Endothelial cell of umbilical vein (primary cell): Measurements from ENCODE around the gene ICAM1. TPM values are rescaled to one million over a fixed set of nuclear protein-coding genes. Genes with fewer than 3 reads are reported as not detected.

Experiments
- BruUV-seq: library from RNA; stranded (reverse); fragments of 400-500 nt; replicated peaks from 2 replicates; lab custom pipeline; 2021; lab: Mats Ljungman, UMichigan
- CTCF ChIA-PET: fragments of 300-600, 350-600 bp; sonication (Branson Sonifier 250); formaldehyde crosslinking; loops from one replicate; lab custom pipeline; 2021; ENCODE audit warnings: antibody characterized with exemption, inconsistent platforms; lab: Charles Lee
- POLR2A ChIA-PET: fragments of 300-600, 350-600 bp; sonication (Branson Sonifier 250); formaldehyde crosslinking; loops from one replicate; lab custom pipeline; 2021; ENCODE audit warnings: antibody characterized with exemption, inconsistent platforms; lab: Charles Lee
- DNase-seq: peaks from one replicate; pipeline ENCODE4 v3.0.0-alpha.2; 2011; ENCODE audit warnings: low read depth, low spot score
- FAIRE-seq: peaks from 2 replicates; lab custom pipeline; 2011; peaks lifted over from hg19 to GRCh38; lab: Jason Lieb, UNC
- H2AFZ ChIP-seq: 2 replicates; pipeline ENCODE4 v1.6.0; 2012; ENCODE audit warnings: low read depth, low read length, control low read depth, inconsistent platforms
- H3K27ac ChIP-seq: 2 replicates; pipeline ENCODE4 v1.5.1; 2011; ENCODE audit warnings: low read depth, mild to moderate bottlenecking, control low read depth, low read length, moderate library complexity; ENCODE audit not compliant: insufficient read depth
- H3K27me3 ChIP-seq, 2 experiments: 2 replicates each; pipeline versions ENCODE4 v1.6.0 to v1.6.1; 2011; ENCODE audit warnings: low read length in 2 of 2, mixed read lengths in 1 of 2; ENCODE audit not compliant: control insufficient read depth in 2 of 2, insufficient read depth in 2 of 2
- H3K36me3 ChIP-seq, 2 experiments: 2 replicates in 1 of 2; 3 replicates in 1 of 2; pipeline ENCODE4 v1.5.1; 2011; ENCODE audit warnings: low read length in 2 of 2, mild to moderate bottlenecking in 1 of 2, moderate library complexity in 1 of 2; ENCODE audit not compliant: control insufficient read depth in 2 of 2, insufficient read depth in 2 of 2; ENCODE audit errors: extremely low read depth in 1 of 2
- H3K4me1 ChIP-seq: 3 replicates; pipeline ENCODE4 v1.5.1; 2011; ENCODE audit warnings: mild to moderate bottlenecking, low read length; ENCODE audit not compliant: control insufficient read depth, insufficient read depth; ENCODE audit errors: extremely low read depth
- H3K4me2 ChIP-seq: 2 replicates; pipeline ENCODE4 v1.6.1; 2011; ENCODE audit warnings: low read length, control low read depth, mixed read lengths; ENCODE audit not compliant: insufficient read depth
- H3K4me3 ChIP-seq, 3 experiments: fragments of 200-600 bp in 1 of 3; sonication (generic), shearing (Covaris generic) in 1 of 3; replicated peaks in 1 of 3; 2 replicates each; pipeline ENCODE4 v1.5.1; 2011 to 2016; ENCODE audit warnings: control low read depth in 3 of 3, low read length in 3 of 3, mild to moderate bottlenecking in 2 of 3, inconsistent platforms in 1 of 3, low read depth in 1 of 3, moderate library complexity in 1 of 3; ENCODE audit not compliant: insufficient read depth in 1 of 3
- H3K79me2 ChIP-seq: 2 replicates; pipeline ENCODE4 v1.6.0; 2012; ENCODE audit warnings: low read length, inconsistent platforms; ENCODE audit not compliant: control insufficient read depth, insufficient read depth
- H3K9ac ChIP-seq: replicated peaks from 2 replicates; pipeline ENCODE3; 2011; ENCODE audit warnings: low read length, control low read depth; ENCODE audit not compliant: insufficient read depth; ENCODE audit errors: extremely low read depth
- H3K9me1 ChIP-seq: replicated peaks from 3 replicates; pipeline ENCODE4 v1.6.0; 2011; ENCODE audit warnings: mild to moderate bottlenecking, low read length; ENCODE audit not compliant: control insufficient read depth, insufficient read depth; ENCODE audit errors: extremely low read depth
- H3K9me3 ChIP-seq: replicated peaks from 2 replicates; pipeline ENCODE4 v1.5.1; 2012; ENCODE audit warnings: low read length, inconsistent platforms; ENCODE audit not compliant: control insufficient read depth, insufficient read depth
- H4K20me1 ChIP-seq: replicated peaks from 2 replicates; pipeline ENCODE3; 2011; ENCODE audit warnings: mild to moderate bottlenecking, low read length; ENCODE audit not compliant: control insufficient read depth, insufficient read depth; ENCODE audit errors: extremely low read depth
- EZH2 ChIP-seq: IDR thresholded peaks from 2 replicates; pipeline ENCODE4 v1.6.1; 2012; ENCODE audit warnings: borderline replicate concordance, low read depth, mild to moderate bottlenecking, moderate library complexity, low read length, inconsistent platforms; ENCODE audit not compliant: severe bottlenecking
- FOS ChIP-seq: IDR thresholded peaks from 2 replicates; pipeline ENCODE4 v1.6.1; 2011; ENCODE audit warnings: mild to moderate bottlenecking, low read length, moderate library complexity, borderline replicate concordance; ENCODE audit not compliant: insufficient read depth
- GATA2 ChIP-seq: IDR thresholded peaks from 2 replicates; pipeline ENCODE4 v1.7.0; 2011; ENCODE audit warnings: low read depth, mild to moderate bottlenecking, moderate library complexity, mixed read lengths, low read length; ENCODE audit not compliant: insufficient read length, insufficient read depth
- JUN ChIP-seq: IDR thresholded peaks from 2 replicates; pipeline ENCODE4 v1.6.1; 2011; ENCODE audit warnings: borderline replicate concordance, low read depth; ENCODE audit not compliant: insufficient read length, insufficient read depth
- MYC ChIP-seq: IDR thresholded peaks from one replicate; pipeline ENCODE4 v1.6.1; 2011; ENCODE audit warnings: mild to moderate bottlenecking, low read depth, low read length
- POLR2A ChIP-seq: IDR thresholded peaks from 2 replicates; pipeline ENCODE4 v1.6.1; 2012; ENCODE audit warnings: low read depth, mild to moderate bottlenecking, control low read depth, low read length
- POLR2AphosphoS5 ChIP-seq: IDR thresholded peaks from 2 replicates; pipeline ENCODE4 v1.6.1; 2012; ENCODE audit warnings: low read depth, mild to moderate bottlenecking, control low read depth, low read length, moderate library complexity; ENCODE audit not compliant: insufficient read depth
- dilution Hi-C: fragments of 300-500 bp; cut with MboI; formaldehyde crosslinking; loops from one replicate; pipeline ENCODE4 v1.15.0; 2019; ENCODE audit warnings: low sequenced_read_pairs; ENCODE audit not compliant: extremely low pct_ligation_motif_present
- intact Hi-C: fragments of 100-400 bp; cut with micrococcal nuclease; formaldehyde crosslinking; loops from one replicate; pipeline ENCODE4 v1.10.0; 2022
- polyA plus RNA-seq, 4 experiments: library from polyadenylated mRNA; depleted of rRNA in 3 of 4; stranded (reverse) in 3 of 4; unstranded in 1 of 4; fragments of >200 nt; gene quantifications; 2 replicates each; pipeline versions ENCODE4 v1.2.1 to v1.2.3, GENCODE V29; 2011 to 2012; ENCODE audit warnings: missing spikeins in 1 of 4
- total RNA-seq: library from RNA; stranded (reverse); gene quantifications from 2 replicates; pipeline ENCODE4 v1.2.3, GENCODE V29; 2021
- TF ChIP-seq, protein P1 (sequence below), 2 donors: IDR thresholded peaks; 1 replicate in 1 of 2; 2 replicates in 1 of 2; pipeline ENCODE4 v1.5.1; 2011; ENCODE audit warnings: low read length in 2 of 2, mild to moderate bottlenecking in 2 of 2, moderate library complexity in 2 of 2, control low read depth in 1 of 2, inconsistent platforms in 1 of 2, low read depth in 1 of 2; ENCODE audit not compliant: insufficient read depth in 1 of 2; ENCODE audit errors: extremely low read depth in 1 of 2
- TF ChIP-seq, protein P2 (sequence below): IDR thresholded peaks from 2 replicates; pipeline ENCODE4 v1.6.1; 2011; ENCODE audit not compliant: insufficient read depth, insufficient read length

Gene ICAM1
- total and polyA plus RNA-seq, 2 donors (not counting 3 experiments of a cell fraction or from before 2014, with no cell fraction given): 20.5 to 30.4 TPM

DNA sequence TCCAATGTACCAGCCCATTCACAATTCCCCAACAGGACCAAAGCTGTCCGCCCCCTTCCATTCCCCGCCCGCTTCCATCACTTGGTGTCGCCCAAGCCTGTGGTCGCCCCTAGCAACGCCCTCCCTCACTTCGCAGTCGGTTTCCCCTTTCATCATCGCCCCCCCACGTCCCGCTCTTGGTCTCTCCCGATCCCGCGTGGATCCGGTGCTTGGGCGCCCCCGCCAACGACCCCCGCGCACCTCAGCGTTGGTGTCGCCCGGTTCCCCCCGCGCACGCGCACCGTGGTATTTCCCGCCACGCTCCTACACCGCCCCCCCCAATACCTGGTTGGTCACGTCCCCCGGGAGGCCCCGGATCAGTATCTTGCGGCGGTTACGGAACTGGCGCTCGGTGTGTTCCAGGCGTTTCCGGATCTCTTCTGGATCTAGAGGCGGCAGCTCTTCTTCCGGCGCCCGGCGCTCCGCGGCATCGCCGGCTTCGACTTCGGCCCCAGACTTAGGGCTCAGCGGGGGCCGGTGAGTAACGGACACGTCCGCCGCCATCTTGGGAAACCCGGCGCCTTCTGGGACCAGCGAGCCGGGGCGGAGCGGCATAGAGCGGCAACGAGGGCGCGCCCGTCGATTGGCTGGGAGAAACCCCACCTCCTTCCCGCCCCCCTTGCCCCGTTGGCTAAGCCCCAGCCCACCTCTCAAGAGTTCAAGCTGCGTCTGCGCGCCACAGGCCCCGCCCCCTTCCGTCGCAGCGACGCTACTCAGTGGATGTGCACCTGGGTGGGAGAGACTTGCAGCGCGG is 62.2 kb downstream of the ICAM1 start, which contains the start of gene RAVER1:
Gene RAVER1 (minus strand): TSS at position 565 of the 793 bp plus-strand sequence. CDS start 22 bp downstream, at position 543.
- Histone ChIP-seq H3K4me3 (peak within 1 kb of the TSS; percentile 31 to 71 (median 47)), H3K79me2 (peaks cover 23% of the 10 kb centered on the region), H4K20me1 (no peaks in the 10 kb centered on the region), H3K36me3 (peaks cover 3 to 13% of the 10 kb centered on the region in 2 experiments), H3K9me1 (no peaks in the 10 kb centered on the region), H3K9ac (peak within 1 kb of the TSS; percentile 95), H3K9me3 (no peaks in the 10 kb centered on the region), H3K27ac (peak within 1 kb of the TSS; percentile 78), H3K27me3 (no peaks in the 10 kb centered on the region), H3K4me1 (peaks cover 16% of the 10 kb centered on the region), H2AFZ (peak within 1 kb of the TSS; percentile 49), H3K4me2 (peak within 1 kb of the TSS; percentile 64)
- FAIRE-seq: peak; percentile 99
- DNase-seq: peak; percentile 97
- ChIA-PET POLR2A (interaction anchor here (0.5 to 2.2 kb wide), 8 partner anchors 10 to 227 kb away, joined by 3 to 13 read pairs (median 4); partner anchors contain the start of genes ICAM1, PPAN and TYK2), CTCF (interaction anchor here (0.6 to 3.5 kb wide), 9 partner anchors 12 to 83 kb away, joined by 3 to 23 read pairs (median 6); partner anchors contain the start of gene ICAM1)
- intact Hi-C loops: loop anchor here (1.0 to 5.0 kb wide), 3 partner anchors 16 to 81 kb away; partner anchors contain the start of genes FDX2 and MRPL4
- dilution Hi-C loops: no loop called here
- BruUV-seq: no TSS peak
- TF ChIP-seq, protein P1, sequence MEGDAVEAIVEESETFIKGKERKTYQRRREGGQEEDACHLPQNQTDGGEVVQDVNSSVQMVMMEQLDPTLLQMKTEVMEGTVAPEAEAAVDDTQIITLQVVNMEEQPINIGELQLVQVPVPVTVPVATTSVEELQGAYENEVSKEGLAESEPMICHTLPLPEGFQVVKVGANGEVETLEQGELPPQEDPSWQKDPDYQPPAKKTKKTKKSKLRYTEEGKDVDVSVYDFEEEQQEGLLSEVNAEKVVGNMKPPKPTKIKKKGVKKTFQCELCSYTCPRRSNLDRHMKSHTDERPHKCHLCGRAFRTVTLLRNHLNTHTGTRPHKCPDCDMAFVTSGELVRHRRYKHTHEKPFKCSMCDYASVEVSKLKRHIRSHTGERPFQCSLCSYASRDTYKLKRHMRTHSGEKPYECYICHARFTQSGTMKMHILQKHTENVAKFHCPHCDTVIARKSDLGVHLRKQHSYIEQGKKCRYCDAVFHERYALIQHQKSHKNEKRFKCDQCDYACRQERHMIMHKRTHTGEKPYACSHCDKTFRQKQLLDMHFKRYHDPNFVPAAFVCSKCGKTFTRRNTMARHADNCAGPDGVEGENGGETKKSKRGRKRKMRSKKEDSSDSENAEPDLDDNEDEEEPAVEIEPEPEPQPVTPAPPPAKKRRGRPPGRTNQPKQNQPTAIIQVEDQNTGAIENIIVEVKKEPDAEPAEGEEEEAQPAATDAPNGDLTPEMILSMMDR (IDR thresholded peaks at IDR 0.05; ENCODE audit: extremely low read depth in 1 of 2, insufficient read depth in 1 of 2, low read depth in 1 of 2, low read length in 2 of 2): no peak
- TF ChIP-seq MYC (peak; percentile 4), POLR2A (peak; percentile 83), JUN (no peak), POLR2AphosphoS5 (peak; percentile 65), FOS (peak; percentile 14), EZH2 (no peak), GATA2 (no peak)
- TF ChIP-seq, protein P2, sequence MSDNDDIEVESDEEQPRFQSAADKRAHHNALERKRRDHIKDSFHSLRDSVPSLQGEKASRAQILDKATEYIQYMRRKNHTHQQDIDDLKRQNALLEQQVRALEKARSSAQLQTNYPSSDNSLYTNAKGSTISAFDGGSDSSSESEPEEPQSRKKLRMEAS: no peak
